Liver (tissue), 2 donors: ENCODE results near the gene HNRNPUL2.
A peak's percentile ranks its signal among the peaks of the same experiment; 100 is the strongest.

ENCODE experiments used
- FOXA1 ChIP-seq: IDR thresholded peaks from 2 replicates; pipeline ENCODE4 v1.6.1; 2016; ENCODE audit warnings: antibody characterized with exemption
- TF ChIP-seq, protein P1 (sequence below): fragments of 150-350 bp; IDR thresholded peaks from 2 replicates; pipeline ENCODE4 v1.5.1; 2017; ENCODE audit warnings: improper control_type of control experiment, low read depth, low read length; ENCODE audit not compliant: missing input control
- donor health status: healthy.

DNA sequence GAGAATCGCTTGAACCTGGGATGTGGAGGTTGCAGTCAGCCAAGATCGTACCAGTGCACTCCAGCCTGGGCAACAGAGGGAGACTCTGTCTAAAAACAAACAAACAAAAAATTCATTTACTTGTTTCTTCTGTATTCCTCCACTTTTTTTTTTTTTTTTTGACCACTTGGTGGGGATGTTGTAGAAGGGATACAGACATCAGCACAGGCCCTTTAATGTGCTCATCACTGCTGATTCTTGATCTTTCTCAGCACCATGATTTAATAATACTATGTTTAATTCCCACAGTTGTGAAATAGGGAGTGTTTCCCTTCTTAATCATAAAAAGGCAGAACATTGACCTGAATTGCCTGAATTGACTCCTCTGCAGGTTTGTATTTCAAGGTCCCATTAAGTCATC is 5.6 kb upstream of the HNRNPUL2 start:
- TF ChIP-seq, protein P1, sequence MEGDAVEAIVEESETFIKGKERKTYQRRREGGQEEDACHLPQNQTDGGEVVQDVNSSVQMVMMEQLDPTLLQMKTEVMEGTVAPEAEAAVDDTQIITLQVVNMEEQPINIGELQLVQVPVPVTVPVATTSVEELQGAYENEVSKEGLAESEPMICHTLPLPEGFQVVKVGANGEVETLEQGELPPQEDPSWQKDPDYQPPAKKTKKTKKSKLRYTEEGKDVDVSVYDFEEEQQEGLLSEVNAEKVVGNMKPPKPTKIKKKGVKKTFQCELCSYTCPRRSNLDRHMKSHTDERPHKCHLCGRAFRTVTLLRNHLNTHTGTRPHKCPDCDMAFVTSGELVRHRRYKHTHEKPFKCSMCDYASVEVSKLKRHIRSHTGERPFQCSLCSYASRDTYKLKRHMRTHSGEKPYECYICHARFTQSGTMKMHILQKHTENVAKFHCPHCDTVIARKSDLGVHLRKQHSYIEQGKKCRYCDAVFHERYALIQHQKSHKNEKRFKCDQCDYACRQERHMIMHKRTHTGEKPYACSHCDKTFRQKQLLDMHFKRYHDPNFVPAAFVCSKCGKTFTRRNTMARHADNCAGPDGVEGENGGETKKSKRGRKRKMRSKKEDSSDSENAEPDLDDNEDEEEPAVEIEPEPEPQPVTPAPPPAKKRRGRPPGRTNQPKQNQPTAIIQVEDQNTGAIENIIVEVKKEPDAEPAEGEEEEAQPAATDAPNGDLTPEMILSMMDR = peak; percentile 3
- no peak for TF ChIP-seq FOXA1
